Activated naive CD4-positive, alpha-beta T cell (primary cell): ENCODE data around the gene SLC35A2.

Experiments used
- DNase-seq, 4 experiments: peaks; one replicate each; lab custom pipeline; 2025; lab: John Stamatoyannopoulos, UW

The SLC35A2 gene

GRCh38 chrX:48911412-48912182 lies at the start of gene SLC35A2:
Gene SLC35A2 (minus strand): TSS chrX:48911646. CDS start chrX:48911636, 10 bp downstream.
- DNase-seq, result peak; percentile 51 to 84 (median 68)

GRCh38 chrX:48960291-48960690 lies 48.8 kb upstream of the SLC35A2 start:
- no peak for DNase-seq

DNA sequence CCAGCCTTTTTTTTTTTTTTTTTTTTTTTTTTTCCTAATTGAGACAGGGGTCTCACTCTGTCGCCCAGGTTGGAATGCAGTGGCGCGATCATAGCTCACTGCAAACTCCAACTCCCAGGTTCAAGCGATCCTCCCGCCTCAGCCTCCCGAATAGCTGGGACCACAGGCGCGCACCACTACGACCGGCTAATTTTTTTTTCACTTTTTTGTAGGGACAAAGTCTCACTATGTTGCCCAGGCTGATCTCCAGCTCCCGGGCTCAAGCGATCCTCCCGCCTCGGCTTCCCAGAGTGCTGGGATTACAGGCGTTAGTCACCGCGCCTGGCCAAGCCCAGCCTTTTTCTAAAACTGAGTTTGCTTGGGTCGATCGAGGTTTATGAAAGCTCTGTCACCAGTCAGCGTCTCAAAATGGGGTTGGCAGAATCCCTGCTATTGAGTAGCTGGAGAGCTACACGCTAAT lies 47.2 kb upstream of the SLC35A2 start:
- DNase-seq, result no peak

GRCh38 chrX:48957827-48958634 lies 46.6 kb upstream of the SLC35A2 start:
- peak; percentile 67 to 87 (median 79) for DNase-seq

- peak; percentile 50 to 75 (median 64) for DNase-seq
These were observed 46.0 kb upstream of the SLC35A2 start, which contains the start of gene OTUD5 for GRCh38 chrX:48957477-48957826. Gene OTUD5 (minus strand): TSS chrX:48957607. CDS start chrX:48957570, 37 bp downstream.

- DNase-seq, result peak in 2 of 4 experiments; percentile 10 to 28
These were observed 45.4 kb upstream of the SLC35A2 start for GRCh38 chrX:48956728-48957414.

GRCh38 chrX:48948589-48948988 lies 37.1 kb upstream of the SLC35A2 start:
- DNase-seq, result no peak

DNA sequence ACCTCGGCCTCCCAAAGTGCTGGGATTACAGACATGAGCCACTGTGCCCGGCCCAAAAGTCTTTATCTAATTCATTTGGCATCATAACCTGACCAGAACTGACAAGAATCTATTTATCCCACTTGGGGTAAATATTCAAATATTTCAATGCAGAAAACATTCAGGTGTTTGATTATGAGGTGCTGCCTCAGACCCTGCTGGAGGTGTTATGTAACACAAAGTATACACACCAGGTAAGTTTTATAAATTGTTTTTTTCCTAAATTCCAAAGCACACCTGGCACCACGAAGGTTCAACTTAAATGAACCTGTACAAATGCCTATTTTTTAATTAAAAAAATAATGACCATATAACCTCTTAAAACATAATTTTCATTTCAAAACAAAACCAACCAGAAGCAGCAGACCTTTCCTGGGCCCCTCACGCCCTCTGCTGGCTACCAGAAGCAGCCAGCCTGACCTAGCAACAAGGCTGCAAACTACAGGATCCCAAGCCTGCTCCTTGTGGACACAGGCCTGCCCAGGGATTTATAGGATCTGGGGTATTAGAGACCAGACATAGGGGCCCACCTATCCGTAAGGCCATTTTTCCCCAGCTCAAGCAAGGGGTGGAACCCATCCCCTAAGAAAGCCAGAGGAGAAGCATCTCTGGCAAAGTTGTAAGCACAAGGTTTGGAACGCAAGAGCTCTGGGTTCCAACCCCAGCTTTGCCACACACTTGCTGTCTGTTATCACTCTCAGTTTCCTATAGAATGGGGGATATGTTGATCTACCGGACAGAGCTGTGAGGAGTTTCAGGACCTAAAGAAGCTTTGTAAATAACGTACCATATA lies 34.3 kb upstream of the SLC35A2 start:
- peak in 3 of 4 experiments; percentile 3 to 38 (median 11) for DNase-seq

- no peak for DNase-seq
These were observed 31.4 kb upstream of the SLC35A2 start for GRCh38 chrX:48942895-48943294.

- DNase-seq, result no peak
These were observed 29.0 kb upstream of the SLC35A2 start for GRCh38 chrX:48940404-48940955.

GRCh38 chrX:48939524-48940228 lies 28.2 kb upstream of the SLC35A2 start:
- no peak for DNase-seq

GRCh38 chrX:48938721-48939425 lies 27.4 kb upstream of the SLC35A2 start:
- peak; percentile 7 to 56 (median 18) for DNase-seq

- peak; percentile 41 to 85 (median 68) for DNase-seq
These were observed 25.8 kb upstream of the SLC35A2 start for GRCh38 chrX:48937054-48937907.

DNA sequence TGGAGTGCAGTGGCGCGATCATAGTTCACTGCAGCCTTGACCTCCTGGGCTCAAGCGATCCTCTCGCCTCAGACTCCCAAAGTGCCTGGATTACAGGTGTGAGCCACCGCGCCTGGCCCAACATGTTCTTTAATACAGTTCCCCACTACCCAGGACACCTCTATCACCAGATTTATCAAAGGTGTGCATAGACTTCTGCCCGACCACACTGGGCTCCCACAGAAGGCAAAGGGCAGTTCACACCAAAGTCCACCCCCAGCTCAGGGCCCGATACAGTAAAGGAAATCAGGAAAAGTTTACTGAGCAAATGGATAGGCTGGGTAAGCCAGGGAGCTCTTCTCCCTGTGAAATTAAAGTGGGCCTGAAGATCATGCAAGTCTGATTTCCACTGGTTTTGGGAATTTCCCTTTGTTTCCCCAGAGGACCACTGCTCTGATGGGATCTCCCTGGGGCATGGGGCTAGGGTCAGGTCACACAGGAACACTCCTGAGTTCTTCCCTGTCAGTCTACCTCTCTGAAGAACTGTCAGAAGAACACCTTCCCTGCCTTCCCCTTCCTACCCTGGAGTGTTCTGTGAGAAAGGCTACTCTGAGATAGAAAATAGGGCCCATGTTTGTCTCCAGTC lies 25.1 kb upstream of the SLC35A2 start:
- no peak for DNase-seq

- DNase-seq, result no peak
These were observed 23.8 kb upstream of the SLC35A2 start for GRCh38 chrX:48935301-48935670.

DNA sequence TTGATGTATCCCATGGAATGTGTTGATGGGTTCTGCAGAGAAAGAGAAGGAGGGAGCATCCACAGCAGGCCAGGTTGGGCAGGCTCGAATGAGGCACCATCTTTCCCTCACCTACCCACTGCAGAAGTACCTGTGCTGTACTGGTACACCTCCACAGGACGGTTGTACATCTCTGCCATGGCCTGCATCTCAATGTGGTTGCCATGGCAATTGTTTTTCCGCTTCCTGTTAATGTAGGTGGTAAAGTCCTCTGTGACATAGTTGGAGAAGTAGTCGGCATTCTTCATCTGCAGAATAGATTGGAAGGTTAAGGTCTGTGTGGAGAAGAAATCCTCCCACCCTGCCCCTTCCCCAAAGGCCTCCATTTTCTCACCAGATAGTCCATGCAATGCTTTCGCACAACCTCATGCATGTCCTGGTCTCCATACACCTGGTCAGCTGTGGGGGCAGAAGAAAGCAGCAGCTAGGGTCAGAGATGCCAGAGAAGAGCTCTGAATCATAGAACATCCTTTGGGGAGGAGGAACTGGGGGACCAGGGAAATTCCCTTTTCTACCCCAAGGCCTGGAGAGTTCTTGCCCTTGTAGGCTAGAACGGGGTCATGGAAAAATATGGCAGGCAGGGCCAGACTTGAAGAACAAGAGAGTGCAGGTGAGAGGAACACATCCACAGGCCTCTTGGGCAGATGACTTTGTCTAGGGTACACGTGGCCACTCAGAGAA lies 23.3 kb upstream of the SLC35A2 start:
- no peak for DNase-seq

GRCh38 chrX:48933757-48934156 lies 22.3 kb upstream of the SLC35A2 start:
- no peak for DNase-seq
